Retinal pigment epithelial cell (primary cell): Measurements from ENCODE around the gene SNX14.

Experiments used
- DNase-seq: peaks from one replicate; pipeline ENCODE4 v3.0.0-alpha.2; 2010; ENCODE audit warnings: low read depth
- H3K4me3 ChIP-seq: 2 replicates; pipeline ENCODE4 v1.5.1; 2011; ENCODE audit warnings: mild to moderate bottlenecking, low read length, control low read depth, moderate library complexity
- CTCF ChIP-seq: conservative IDR thresholded peaks from 2 replicates; pipeline ENCODE4 v1.5.1; 2011; ENCODE audit warnings: low read depth, low read length, control low read depth, inconsistent platforms

SNX14 gene

DNA sequence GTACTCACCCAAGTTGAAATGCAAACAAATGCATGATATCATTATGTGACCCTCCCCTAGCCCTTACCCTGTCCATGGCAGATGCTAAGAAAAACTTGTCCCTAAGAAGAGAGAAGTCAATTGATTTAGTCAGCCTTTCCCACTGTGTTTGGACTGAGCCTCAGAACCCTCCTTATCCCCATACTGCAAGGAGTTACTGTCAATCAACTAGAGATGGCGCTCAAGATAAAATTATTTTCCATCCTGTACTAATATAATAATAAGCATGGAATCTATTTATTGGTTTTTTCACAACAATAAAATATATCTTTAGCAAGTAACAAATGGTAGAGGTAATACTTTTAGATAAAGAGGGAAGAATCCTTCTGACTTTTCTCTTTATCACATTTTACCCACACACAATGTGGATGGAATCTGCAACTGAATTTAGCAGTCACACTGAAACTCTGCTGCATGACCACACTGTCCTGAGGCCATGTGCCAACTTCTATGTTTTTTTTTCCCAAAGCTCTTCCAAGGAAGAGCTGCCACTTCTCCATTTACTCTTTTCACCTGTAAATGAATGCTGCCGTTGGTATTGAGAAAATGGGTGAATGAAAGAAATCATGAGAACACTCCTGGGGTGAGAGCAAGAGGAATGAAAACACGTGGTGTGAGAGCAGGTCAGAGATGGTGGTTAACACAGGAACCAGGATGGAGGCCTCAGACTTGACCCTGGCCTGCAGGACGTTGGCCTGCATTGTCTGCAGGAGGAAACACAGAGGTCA lies 133.3 kb downstream of the SNX14 start:
- no peak for DNase-seq
- no peak for TF ChIP-seq CTCF
- no peak overlapping the region for H3K4me3 ChIP-seq

GRCh38 chr6:85459224-85459901 lies 134.3 kb downstream of the SNX14 start:
- TF ChIP-seq CTCF: no peak
- no peak overlapping the region for H3K4me3 ChIP-seq
- DNase-seq: no peak

GRCh38 chr6:85458782-85459181 lies 134.9 kb downstream of the SNX14 start:
- DNase-seq: no peak
- no peak overlapping the region for H3K4me3 ChIP-seq
- no peak for TF ChIP-seq CTCF

GRCh38 chr6:85458184-85458583 lies 135.5 kb downstream of the SNX14 start:
- no peak for DNase-seq
- no peak for TF ChIP-seq CTCF
- no peak overlapping the region for H3K4me3 ChIP-seq

DNA sequence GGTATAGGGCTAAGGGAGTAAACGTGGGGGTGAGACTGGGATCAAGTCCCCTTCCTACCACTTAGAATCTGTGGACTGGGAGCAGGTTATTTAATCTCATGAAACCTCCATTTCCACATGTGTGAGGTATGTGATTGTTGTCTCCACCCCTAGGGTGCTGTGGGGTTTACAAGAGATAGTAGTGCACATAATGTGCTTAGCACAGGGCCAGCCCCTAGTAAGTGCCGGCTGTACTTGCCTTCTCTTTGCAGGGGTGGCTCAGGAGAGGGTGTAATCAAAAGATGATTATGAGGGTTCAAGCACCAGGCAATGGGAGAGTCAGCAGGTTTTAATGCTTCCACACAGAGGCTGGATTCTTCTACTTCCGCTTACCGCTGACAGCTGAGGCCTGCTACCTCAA lies 136.9 kb downstream of the SNX14 start:
- H3K4me3 ChIP-seq: no peak overlapping the region
- TF ChIP-seq CTCF: no peak
- DNase-seq: no peak
